Left lung (tissue), 10 donors: ENCODE results near the gene PHACTR1. TPM values are rescaled to one million over a fixed set of nuclear protein-coding genes. Genes with fewer than 3 reads are reported as not detected.
"Not testable (repeated sequence)": the region's sequence is repeated elsewhere in the genome, so short reads cannot be mapped to it uniquely, and the experiment has no call there.

Experiments
- ATAC-seq: fragments of 200-7000 bp; cut with Tn5 transposase; one replicate; pipeline ENCODE4 v1.9.1; 2020; ENCODE audit warnings: moderate library complexity
- DNase-seq, 4 donors: peaks; one replicate each; pipeline ENCODE4 v3.0.0-alpha.2; 2013 to 2020
- H3K27ac ChIP-seq, 2 donors: fragments of 200-600 bp; sonication (generic) in 1 of 2; one replicate each; pipeline versions ENCODE4 v1.5.0 to v1.8.0; 2020 to 2021
- H3K27me3 ChIP-seq, 2 donors: fragments of 200-600 bp; sonication (generic) in 1 of 2; one replicate each; pipeline versions ENCODE4 v1.5.0 to v1.8.0; 2020 to 2021
- H3K36me3 ChIP-seq, 2 donors: fragments of 200-600 bp; sonication (generic) in 1 of 2; one replicate each; pipeline versions ENCODE4 v1.5.0 to v1.8.0; 2020 to 2021
- H3K4me1 ChIP-seq, 2 donors: fragments of 200-600 bp; one replicate each; pipeline ENCODE4 v1.8.0; 2021
- H3K4me3 ChIP-seq, 2 donors: fragments of 200-600 bp; sonication (generic) in 1 of 2; one replicate each; pipeline versions ENCODE4 v1.5.0 to v1.8.0; 2020 to 2021; ENCODE audit warnings: mild to moderate bottlenecking in 1 of 2
- H3K9me3 ChIP-seq, 2 donors: fragments of 200-600 bp; sonication (generic) in 1 of 2; one replicate each; pipeline versions ENCODE4 v1.5.0 to v1.8.0; 2020 to 2021
- intact Hi-C, 2 donors: fragments of 100-400 bp; cut with DNase I; formaldehyde crosslinking; loops; one replicate each; pipeline versions ENCODE4 v1.11.2 to v1.14.2; 2022
- polyA plus RNA-seq, 6 donors: library from polyadenylated mRNA; unstranded; fragments of 120-200 nt; gene quantifications; one replicate each; pipeline ENCODE4 v1.2.1, GENCODE V29; 2013; ENCODE audit not compliant: insufficient read length in 6 of 6
- total RNA-seq, 2 donors: library from RNA; stranded (reverse); fragmentation: NEBNext Ultra II Directional; extraction: Animal tissue kit (Norgen Biotek cat#: 25700); gene quantifications; one replicate each; pipeline ENCODE4 v1.2.1, GENCODE V29; 2021
- TF ChIP-seq, protein P1 (sequence below), 2 donors: fragments of 200-600 bp; sonication (generic) in 1 of 2; IDR thresholded peaks; one replicate each; pipeline versions ENCODE4 v1.5.0 to v1.8.0; 2021; ENCODE audit warnings: antibody characterized with exemption in 2 of 2
- donor health status: DM: no; HTN: yes; CAD: no.
- donor health status: DM: no; HTN: no; CAD: no.

PHACTR1 gene
- total and polyA plus RNA-seq, 8 donors = 12.1 to 53.3 (median 15.8) TPM

DNA sequence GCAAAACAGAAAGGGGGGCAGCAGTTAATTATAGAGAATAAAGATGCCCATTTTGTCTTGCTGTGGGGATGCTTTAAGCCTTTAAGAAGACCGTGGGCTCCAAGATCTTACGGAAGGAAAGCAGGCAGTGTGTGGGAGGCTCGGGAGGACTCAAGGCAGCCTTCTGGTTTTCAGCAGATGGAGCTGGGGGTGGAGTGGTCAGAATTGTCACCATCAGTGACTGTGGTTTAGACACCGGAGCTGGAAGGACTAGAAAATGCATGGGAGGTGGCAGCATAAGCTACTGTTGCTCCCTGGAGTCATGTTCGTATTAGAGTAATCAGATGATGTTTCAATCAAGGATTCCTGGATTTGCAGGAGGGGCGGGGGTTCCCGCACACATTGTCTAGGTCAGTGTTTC lies 3.7 kb downstream of the PHACTR1 start:
- no peak overlapping the region for H3K27ac ChIP-seq
- H3K36me3 ChIP-seq = no peaks in the 10 kb centered on the region
- intact Hi-C loops = no loop called here
- no peaks in the 10 kb centered on the region for H3K4me1 ChIP-seq
- no peaks in the 10 kb centered on the region for H3K9me3 ChIP-seq
- peaks cover 7 to 53% of the 10 kb centered on the region in 2 donors for H3K27me3 ChIP-seq
- TF ChIP-seq, protein P1, sequence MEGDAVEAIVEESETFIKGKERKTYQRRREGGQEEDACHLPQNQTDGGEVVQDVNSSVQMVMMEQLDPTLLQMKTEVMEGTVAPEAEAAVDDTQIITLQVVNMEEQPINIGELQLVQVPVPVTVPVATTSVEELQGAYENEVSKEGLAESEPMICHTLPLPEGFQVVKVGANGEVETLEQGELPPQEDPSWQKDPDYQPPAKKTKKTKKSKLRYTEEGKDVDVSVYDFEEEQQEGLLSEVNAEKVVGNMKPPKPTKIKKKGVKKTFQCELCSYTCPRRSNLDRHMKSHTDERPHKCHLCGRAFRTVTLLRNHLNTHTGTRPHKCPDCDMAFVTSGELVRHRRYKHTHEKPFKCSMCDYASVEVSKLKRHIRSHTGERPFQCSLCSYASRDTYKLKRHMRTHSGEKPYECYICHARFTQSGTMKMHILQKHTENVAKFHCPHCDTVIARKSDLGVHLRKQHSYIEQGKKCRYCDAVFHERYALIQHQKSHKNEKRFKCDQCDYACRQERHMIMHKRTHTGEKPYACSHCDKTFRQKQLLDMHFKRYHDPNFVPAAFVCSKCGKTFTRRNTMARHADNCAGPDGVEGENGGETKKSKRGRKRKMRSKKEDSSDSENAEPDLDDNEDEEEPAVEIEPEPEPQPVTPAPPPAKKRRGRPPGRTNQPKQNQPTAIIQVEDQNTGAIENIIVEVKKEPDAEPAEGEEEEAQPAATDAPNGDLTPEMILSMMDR (IDR thresholded peaks at IDR 0.05) = no peak
- no peak for DNase-seq
- ATAC-seq = no peak
- no peak overlapping the region for H3K4me3 ChIP-seq

DNA sequence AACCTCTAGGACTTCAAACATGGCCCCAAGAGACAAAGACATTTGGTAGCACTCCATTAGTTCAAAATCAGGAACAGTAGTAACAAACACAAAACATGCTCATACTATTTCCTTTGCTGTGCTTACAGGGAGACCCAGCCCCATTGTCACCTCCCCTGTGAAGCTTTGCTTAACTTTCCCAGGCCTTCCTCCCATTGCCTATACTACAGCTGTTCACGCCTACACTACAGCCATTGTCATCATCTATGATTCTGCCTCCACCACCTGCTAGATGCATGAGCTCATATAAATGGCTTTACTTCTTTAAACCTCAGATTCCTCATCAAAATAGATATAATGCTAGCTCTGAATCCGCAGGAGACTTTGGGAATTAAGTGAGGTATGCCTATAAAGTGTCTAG lies 8.7 kb downstream of the PHACTR1 start:
- Histone ChIP-seq H3K27me3 (peaks cover 0 to 8% of the 10 kb centered on the region in 2 donors), H3K9me3 (no peaks in the 10 kb centered on the region), H3K4me3 (no peak overlapping the region), H3K27ac (no peak overlapping the region), H3K36me3 (no peaks in the 10 kb centered on the region), H3K4me1 (no peaks in the 10 kb centered on the region)
- intact Hi-C loops = no loop called here
- TF ChIP-seq, protein P1 (IDR thresholded peaks at IDR 0.05) = no peak
- no peak for DNase-seq
- ATAC-seq = no peak

- Histone ChIP-seq H3K4me1 (no peaks in the 10 kb centered on the region), H3K27ac (no peak overlapping the region), H3K27me3 (no peaks in the 10 kb centered on the region), H3K36me3 (no peaks in the 10 kb centered on the region), H3K4me3 (no peak overlapping the region), H3K9me3 (no peaks in the 10 kb centered on the region)
- ATAC-seq (no peak), DNase-seq (no peak)
- intact Hi-C loops = no loop called here
- TF ChIP-seq, protein P1 (IDR thresholded peaks at IDR 0.05) = no peak
Measured at GRCh38 chr6:12729467-12729866, 12.9 kb downstream of the PHACTR1 start.

- H3K4me1 ChIP-seq, H3K9me3 ChIP-seq, H3K27ac ChIP-seq, DNase-seq, ATAC-seq, intact Hi-C loops, H3K27me3 ChIP-seq, H3K4me3 ChIP-seq, H3K36me3 ChIP-seq: not testable (repeated sequence)
Measured at GRCh38 chr6:12730809-12731208, 14.2 kb downstream of the PHACTR1 start.

GRCh38 chr6:12733876-12734275 lies 17.3 kb downstream of the PHACTR1 start:
- no peaks in the 10 kb centered on the region for H3K4me1 ChIP-seq
- intact Hi-C loops = no loop called here
- no peak for DNase-seq
- no peaks in the 10 kb centered on the region for H3K36me3 ChIP-seq
- H3K9me3 ChIP-seq = no peaks in the 10 kb centered on the region
- ATAC-seq = no peak
- H3K27ac ChIP-seq = no peak overlapping the region
- H3K4me3 ChIP-seq = no peak overlapping the region
- H3K27me3 ChIP-seq = no peaks in the 10 kb centered on the region
- TF ChIP-seq, protein P1 (IDR thresholded peaks at IDR 0.05) = no peak

DNA sequence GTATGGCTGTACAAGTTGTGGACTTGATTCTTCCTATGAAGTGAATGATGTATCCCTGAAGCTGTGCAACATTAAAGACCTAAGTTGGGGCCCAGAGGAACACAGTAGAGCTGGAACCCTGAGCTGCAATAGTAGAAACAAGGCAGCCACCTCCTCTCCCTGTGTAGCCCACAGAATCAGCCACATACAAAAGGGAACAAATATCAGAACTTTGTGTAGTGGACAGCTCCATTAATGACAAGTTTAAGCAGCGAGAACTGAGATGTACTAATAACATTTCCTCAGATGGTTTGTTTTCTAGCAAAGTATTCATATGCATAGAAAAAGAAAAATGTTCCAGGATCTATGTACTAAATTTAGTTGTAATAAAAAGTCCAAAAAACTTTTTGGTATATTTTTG lies 19.2 kb downstream of the PHACTR1 start:
- Histone ChIP-seq H3K27ac (no peak overlapping the region), H3K9me3 (no peaks in the 10 kb centered on the region), H3K36me3 (no peaks in the 10 kb centered on the region), H3K4me1 (no peaks in the 10 kb centered on the region), H3K4me3 (no peak overlapping the region), H3K27me3 (no peaks in the 10 kb centered on the region)
- ATAC-seq (no peak), DNase-seq (no peak)
- TF ChIP-seq, protein P1 (IDR thresholded peaks at IDR 0.05) = no peak
- intact Hi-C loops = no loop called here
